Activated CD8-positive, alpha-beta T cell treated with anti-CD3 and anti-CD28 coated beads for 36 hours (primary cell): Measurements from ENCODE around the gene MDGA2. TPM values are rescaled to one million over a fixed set of nuclear protein-coding genes. Genes with fewer than 3 reads are reported as not detected.

Experiments used
- ATAC-seq: fragments of 200-7000 bp; cut with Tn5 transposase; one replicate; pipeline ENCODE4 v1.10.0; 2021; ENCODE audit warnings: mild to moderate bottlenecking, moderate library complexity
- CTCF ChIA-PET: fragments of 350-600 bp; sonication (Branson Sonifier 250); formaldehyde crosslinking; loops from one replicate; lab custom pipeline; 2021; ENCODE audit warnings: antibody characterized with exemption; lab: Charles Lee
- POLR2A ChIA-PET: fragments of 350-600 bp; sonication (Branson Sonifier 250); formaldehyde crosslinking; loops from one replicate; lab custom pipeline; 2021; ENCODE audit warnings: antibody characterized with exemption; lab: Charles Lee
- DNase-seq: peaks from one replicate; pipeline ENCODE4 v3.0.0-alpha.2; 2020
- H3K27ac Mint-ChIP-seq: one replicate; pipeline ENCODE4 v1.8.0; 2021; ENCODE audit warnings: mild to moderate bottlenecking, mixed read lengths
- H3K27me3 Mint-ChIP-seq: one replicate; pipeline ENCODE4 v1.8.0; 2021; ENCODE audit warnings: mixed read lengths
- H3K36me3 Mint-ChIP-seq: one replicate; pipeline ENCODE4 v1.8.0; 2021; ENCODE audit warnings: low read depth, mixed read lengths
- H3K4me1 Mint-ChIP-seq: one replicate; pipeline ENCODE4 v1.8.0; 2021; ENCODE audit warnings: low read depth, mixed read lengths
- H3K4me3 Mint-ChIP-seq: one replicate; pipeline ENCODE4 v1.8.0; 2021; ENCODE audit warnings: mild to moderate bottlenecking, moderate library complexity, mixed read lengths
- H3K9me3 Mint-ChIP-seq: one replicate; pipeline ENCODE4 v1.8.0; 2021; ENCODE audit warnings: mixed read lengths
- CTCF ChIP-seq: fragments of 200-600 bp; IDR thresholded peaks from one replicate; pipeline ENCODE4 v1.8.0; 2022; ENCODE audit warnings: antibody characterized with exemption, mild to moderate bottlenecking
- intact Hi-C: fragments of 100-400 bp; cut with micrococcal nuclease; formaldehyde crosslinking; loops from one replicate; pipeline ENCODE4 v1.10.0; 2022
- total RNA-seq, 2 experiments: library from RNA; stranded (reverse); gene quantifications; one replicate each; pipeline ENCODE4 v1.2.3, GENCODE V29; 2021

The MDGA2 gene
- total RNA-seq, 2 experiments from 2014 or later: not detected

GRCh38 chr14:47235619-47236018 is 439.8 kb downstream of the MDGA2 start:
- POLR2A ChIA-PET: no interaction called here
- intact Hi-C loops: no loop called here
- DNase-seq (no peak), ATAC-seq (no peak)
- Mint-ChIP-seq H3K4me3 (no peak overlapping the region), H3K27me3 (no peaks in the 10 kb centered on the region), H3K9me3 (no peaks in the 10 kb centered on the region), H3K36me3 (no peaks in the 10 kb centered on the region), H3K4me1 (no peaks in the 10 kb centered on the region), H3K27ac (no peak overlapping the region)
- TF ChIP-seq CTCF: no peak
- CTCF ChIA-PET: no interaction called here

- no peak for ATAC-seq
- no peak overlapping the region for H3K4me3 Mint-ChIP-seq
- no peaks in the 10 kb centered on the region for H3K36me3 Mint-ChIP-seq
- no peak for DNase-seq
- no peaks in the 10 kb centered on the region for H3K27me3 Mint-ChIP-seq
- intact Hi-C loops: no loop called here
- no peak overlapping the region for H3K27ac Mint-ChIP-seq
- peaks cover 4% of the 10 kb centered on the region for H3K9me3 Mint-ChIP-seq
- ChIA-PET CTCF (no interaction called here), POLR2A (no interaction called here)
- peaks cover 2% of the 10 kb centered on the region for H3K4me1 Mint-ChIP-seq
- no peak for TF ChIP-seq CTCF
Observed at GRCh38 chr14:47226877-47227520, 448.4 kb downstream of the MDGA2 start.

DNA sequence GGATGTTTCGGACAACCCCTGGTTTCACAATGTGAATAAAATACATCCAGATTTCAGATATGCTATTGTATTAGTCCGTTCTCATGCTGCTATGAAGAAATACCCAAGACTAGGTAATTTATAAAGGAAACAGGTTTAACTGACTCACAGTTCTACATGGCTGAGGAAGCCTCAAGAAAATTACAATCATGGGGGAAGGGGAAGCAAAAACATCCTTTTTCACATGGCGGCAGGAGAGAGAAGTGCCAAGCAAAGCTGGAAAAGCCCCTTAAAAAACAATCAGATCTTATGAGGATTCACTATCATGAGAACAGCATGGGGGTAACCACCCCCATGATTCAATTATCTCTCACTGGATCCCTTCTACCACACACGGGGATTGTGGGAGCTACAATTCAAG is 451.7 kb downstream of the MDGA2 start:
- intact Hi-C loops: no loop called here
- no peaks in the 10 kb centered on the region for H3K36me3 Mint-ChIP-seq
- H3K4me1 Mint-ChIP-seq: peaks cover 2% of the 10 kb centered on the region
- ATAC-seq (no peak), DNase-seq (no peak)
- H3K4me3 Mint-ChIP-seq: no peak overlapping the region
- no peaks in the 10 kb centered on the region for H3K27me3 Mint-ChIP-seq
- no peak for TF ChIP-seq CTCF
- CTCF ChIA-PET: no interaction called here
- POLR2A ChIA-PET: no interaction called here
- H3K9me3 Mint-ChIP-seq: peaks cover 4% of the 10 kb centered on the region
- H3K27ac Mint-ChIP-seq: no peak overlapping the region

- TF ChIP-seq CTCF: no peak
- intact Hi-C loops: no loop called here
- H3K9me3 Mint-ChIP-seq: peaks cover 4% of the 10 kb centered on the region
- no peak overlapping the region for H3K4me3 Mint-ChIP-seq
- no peak for ATAC-seq
- ChIA-PET CTCF (no interaction called here), POLR2A (no interaction called here)
- no peaks in the 10 kb centered on the region for H3K27me3 Mint-ChIP-seq
- DNase-seq: no peak
- H3K4me1 Mint-ChIP-seq: no peaks in the 10 kb centered on the region
- H3K36me3 Mint-ChIP-seq: no peaks in the 10 kb centered on the region
- no peak overlapping the region for H3K27ac Mint-ChIP-seq
Observed at GRCh38 chr14:47220096-47220495, 455.3 kb downstream of the MDGA2 start.

GRCh38 chr14:47211263-47211662 is 464.1 kb downstream of the MDGA2 start:
- Mint-ChIP-seq H3K27ac (no peak overlapping the region), H3K4me3 (no peak overlapping the region), H3K27me3 (no peaks in the 10 kb centered on the region), H3K9me3 (no peaks in the 10 kb centered on the region), H3K4me1 (no peaks in the 10 kb centered on the region), H3K36me3 (no peaks in the 10 kb centered on the region)
- ATAC-seq (no peak), DNase-seq (no peak)
- TF ChIP-seq CTCF: no peak
- ChIA-PET POLR2A (no interaction called here), CTCF (no interaction called here)
- intact Hi-C loops: no loop called here
